Measurements from ENCODE around the gene CIAO2B.
A peak's percentile ranks its signal among the peaks of the same experiment; 100 is the strongest.

- TF ChIP-seq CTCF (IDR thresholded peaks at IDR 0.05; ENCODE audit: low read depth, low read length, missing input control) (peak; percentile 24), SP1 (IDR thresholded peaks at IDR 0.05) (no peak), RXRA (IDR thresholded peaks at IDR 0.05) (no peak), TAF1 (conservative IDR thresholded peaks at IDR 0.05) (no peak)
Measured at GRCh38 chr16:66928702-66929388, 5.4 kb downstream of the CIAO2B start.

Measured in liver (tissue), 3 donors.